ENCODE results near the gene COL18A1. TPM values are rescaled to one million over a fixed set of nuclear protein-coding genes. Genes with fewer than 3 reads are reported as not detected.

The COL18A1 gene
- polyA plus RNA-seq, 1 experiment: 25.3 TPM

GRCh38 chr21:45488931-45489721 is 84.2 kb downstream of the COL18A1 start:
- no peak for TF ChIP-seq CTCF (IDR thresholded peaks at IDR 0.05; ENCODE audit: low read depth, low read length)
- no peaks in the 10 kb centered on the region; the same call in 1 of the 2 replicates for H3K9me3 ChIP-seq (ENCODE audit: control insufficient read depth, insufficient read depth, low read length)
- no peak overlapping the region for H3K27ac ChIP-seq (ENCODE audit: low read depth, low read length)
- H3K4me3 ChIP-seq (ENCODE audit: low read depth, low read length): no peak overlapping the region
- ChIA-PET POLR2A (no interaction called here), CTCF (no interaction called here)
- H3K27me3 ChIP-seq (ENCODE audit: control insufficient read depth, insufficient read depth, low read length): no peaks in the 10 kb centered on the region
- DNase-seq (ENCODE audit: low read depth, low spot score): no peak

- TF ChIP-seq CTCF (IDR thresholded peaks at IDR 0.05; ENCODE audit: low read depth, low read length): no peak
- no peak overlapping the region for H3K4me3 ChIP-seq (ENCODE audit: low read depth, low read length)
- DNase-seq (ENCODE audit: low read depth, low spot score): no peak
- no peaks in the 10 kb centered on the region; the same call in 1 of the 2 replicates for H3K9me3 ChIP-seq (ENCODE audit: control insufficient read depth, insufficient read depth, low read length)
- H3K27me3 ChIP-seq (ENCODE audit: control insufficient read depth, insufficient read depth, low read length): no peaks in the 10 kb centered on the region
- POLR2A ChIA-PET: no interaction called here
- H3K27ac ChIP-seq (ENCODE audit: low read depth, low read length): no peak overlapping the region
- CTCF ChIA-PET: no interaction called here
Observed at GRCh38 chr21:45489722-45489982, 84.7 kb downstream of the COL18A1 start.

GRCh38 chr21:45490049-45490731 is 85.2 kb downstream of the COL18A1 start:
- DNase-seq (ENCODE audit: low read depth, low spot score): no peak
- Histone ChIP-seq H3K4me3 (ENCODE audit: low read depth, low read length) (no peak overlapping the region), H3K27me3 (ENCODE audit: control insufficient read depth, insufficient read depth, low read length) (no peaks in the 10 kb centered on the region), H3K27ac (ENCODE audit: low read depth, low read length) (no peak overlapping the region), H3K9me3 (ENCODE audit: control insufficient read depth, insufficient read depth, low read length) (no peaks in the 10 kb centered on the region; the same call in 1 of the 2 replicates)
- CTCF ChIA-PET: no interaction called here
- POLR2A ChIA-PET: no interaction called here
- TF ChIP-seq CTCF (IDR thresholded peaks at IDR 0.05; ENCODE audit: low read depth, low read length): no peak

- Histone ChIP-seq H3K9me3 (ENCODE audit: control insufficient read depth, insufficient read depth, low read length) (no peaks in the 10 kb centered on the region; the same call in 1 of the 2 replicates), H3K4me3 (ENCODE audit: low read depth, low read length) (no peak overlapping the region), H3K27me3 (ENCODE audit: control insufficient read depth, insufficient read depth, low read length) (no peaks in the 10 kb centered on the region), H3K27ac (ENCODE audit: low read depth, low read length) (no peak overlapping the region)
- no peak for TF ChIP-seq CTCF (IDR thresholded peaks at IDR 0.05; ENCODE audit: low read depth, low read length)
- ChIA-PET CTCF (no interaction called here), POLR2A (no interaction called here)
- no peak for DNase-seq (ENCODE audit: low read depth, low spot score)
Observed at GRCh38 chr21:45491056-45491455, 86.1 kb downstream of the COL18A1 start.

GRCh38 chr21:45491623-45492022 is 86.7 kb downstream of the COL18A1 start:
- Histone ChIP-seq H3K27me3 (ENCODE audit: control insufficient read depth, insufficient read depth, low read length) (no peaks in the 10 kb centered on the region), H3K4me3 (ENCODE audit: low read depth, low read length) (no peak overlapping the region), H3K9me3 (ENCODE audit: control insufficient read depth, insufficient read depth, low read length) (no peaks in the 10 kb centered on the region; the same call in 1 of the 2 replicates), H3K27ac (ENCODE audit: low read depth, low read length) (no peak overlapping the region)
- DNase-seq (ENCODE audit: low read depth, low spot score): no peak
- ChIA-PET CTCF (interaction anchor here (1.1 kb wide), 1 partner anchor 13 kb away, joined by 3 read pairs; no protein-coding TSS in a partner anchor), POLR2A (no interaction called here)
- no peak for TF ChIP-seq CTCF (IDR thresholded peaks at IDR 0.05; ENCODE audit: low read depth, low read length)
